BLaER1 (cell line): Measurements from ENCODE around the gene WASF2.
"Not testable (repeated sequence)": the region's sequence is repeated elsewhere in the genome, so short reads cannot be mapped to it uniquely, and the experiment has no call there.

Experiments used
- H3K27ac ChIP-seq: shearing (Covaris generic); formaldehyde crosslinking; 2 replicates; pipeline ENCODE4 v1.8.1; 2022
- H3K27me3 ChIP-seq: shearing (Covaris generic); formaldehyde crosslinking; 2 replicates; pipeline ENCODE4 v1.8.1; 2022
- H3K36me3 ChIP-seq: shearing (Covaris generic); formaldehyde crosslinking; 2 replicates; pipeline ENCODE4 v1.8.1; 2022
- H3K4me1 ChIP-seq: shearing (Covaris generic); formaldehyde crosslinking; 2 replicates; pipeline ENCODE4 v1.8.1; 2022
- H3K4me2 ChIP-seq: shearing (Covaris generic); formaldehyde crosslinking; 2 replicates; pipeline ENCODE4 v1.8.1; 2022
- H3K4me3 ChIP-seq: shearing (Covaris generic); formaldehyde crosslinking; 2 replicates; pipeline ENCODE4 v1.8.1; 2022
- H3K9ac ChIP-seq: shearing (Covaris generic); formaldehyde crosslinking; 2 replicates; pipeline ENCODE4 v1.8.1; 2022
- H3K9me3 ChIP-seq: shearing (Covaris generic); formaldehyde crosslinking; 2 replicates; pipeline ENCODE4 v1.8.1; 2022
- H4K20me1 ChIP-seq: shearing (Covaris generic); formaldehyde crosslinking; 2 replicates; pipeline ENCODE4 v1.8.1; 2022
- Cebpa-rat ChIP-seq: shearing (Covaris generic); IDR thresholded peaks from 2 replicates; pipeline ENCODE4 v1.8.1; 2022

The WASF2 gene

GRCh38 chr1:27513528-27513927, 23.6 kb upstream of the WASF2 start:
- H4K20me1 ChIP-seq = no peaks in the 10 kb centered on the region
- peak overlapping the region; percentile 76 for H3K27ac ChIP-seq
- H3K9me3 ChIP-seq = no peaks in the 10 kb centered on the region
- no peak overlapping the region for H3K9ac ChIP-seq
- H3K27me3 ChIP-seq = no peaks in the 10 kb centered on the region
- H3K4me3 ChIP-seq = no peak overlapping the region
- no peak for TF ChIP-seq Cebpa-rat
- no peaks in the 10 kb centered on the region for H3K36me3 ChIP-seq
- peak overlapping the region; percentile 76 for H3K4me2 ChIP-seq
- peaks cover 32% of the 10 kb centered on the region for H3K4me1 ChIP-seq

- Histone ChIP-seq H3K9me3 (no peaks in the 10 kb centered on the region), H3K27me3 (no peaks in the 10 kb centered on the region), H3K4me2 (peak overlapping the region; percentile 5; the same call in 1 of the 2 replicates), H3K36me3 (no peaks in the 10 kb centered on the region), H3K27ac (no peak overlapping the region), H3K4me3 (no peak overlapping the region), H3K9ac (no peak overlapping the region), H4K20me1 (no peaks in the 10 kb centered on the region), H3K4me1 (peaks cover 28% of the 10 kb centered on the region)
- no peak for TF ChIP-seq Cebpa-rat
Measured at GRCh38 chr1:27509127-27510080, 19.4 kb upstream of the WASF2 start.

GRCh38 chr1:27507960-27508665, 18.1 kb upstream of the WASF2 start:
- Histone ChIP-seq H3K27me3 (no peaks in the 10 kb centered on the region), H4K20me1 (no peaks in the 10 kb centered on the region), H3K9me3 (no peaks in the 10 kb centered on the region), H3K27ac (no peak overlapping the region), H3K4me1 (peaks cover 20% of the 10 kb centered on the region), H3K4me3 (no peak overlapping the region), H3K4me2 (no peak overlapping the region), H3K36me3 (no peaks in the 10 kb centered on the region), H3K9ac (no peak overlapping the region)
- no peak for TF ChIP-seq Cebpa-rat

- no peak for TF ChIP-seq Cebpa-rat
- Histone ChIP-seq H3K27ac (no peak overlapping the region), H3K9ac (no peak overlapping the region), H3K27me3 (no peaks in the 10 kb centered on the region), H3K4me1 (peaks cover 12% of the 10 kb centered on the region; the same call in 1 of the 2 replicates), H4K20me1 (no peaks in the 10 kb centered on the region), H3K9me3 (no peaks in the 10 kb centered on the region), H3K4me2 (no peak overlapping the region), H3K4me3 (no peak overlapping the region), H3K36me3 (no peaks in the 10 kb centered on the region)
Measured at GRCh38 chr1:27506703-27507102, 16.7 kb upstream of the WASF2 start.

- H3K27me3 ChIP-seq = no peaks in the 10 kb centered on the region
- no peak overlapping the region for H3K9ac ChIP-seq
- no peak for TF ChIP-seq Cebpa-rat
- no peaks in the 10 kb centered on the region for H4K20me1 ChIP-seq
- H3K4me3 ChIP-seq = no peak overlapping the region
- no peak overlapping the region for H3K27ac ChIP-seq
- no peak overlapping the region for H3K4me2 ChIP-seq
- no peaks in the 10 kb centered on the region for H3K9me3 ChIP-seq
- H3K36me3 ChIP-seq = no peaks in the 10 kb centered on the region
- H3K4me1 ChIP-seq = peaks cover 14% of the 10 kb centered on the region
Measured at GRCh38 chr1:27505420-27505680, 15.4 kb upstream of the WASF2 start.

GRCh38 chr1:27504588-27505419, 14.8 kb upstream of the WASF2 start:
- no peak overlapping the region for H3K9ac ChIP-seq
- no peak overlapping the region for H3K4me3 ChIP-seq
- no peaks in the 10 kb centered on the region for H4K20me1 ChIP-seq
- no peaks in the 10 kb centered on the region for H3K27me3 ChIP-seq
- no peaks in the 10 kb centered on the region for H3K9me3 ChIP-seq
- TF ChIP-seq Cebpa-rat = no peak
- no peak overlapping the region for H3K27ac ChIP-seq
- no peaks in the 10 kb centered on the region for H3K36me3 ChIP-seq
- peaks cover 19% of the 10 kb centered on the region for H3K4me1 ChIP-seq
- H3K4me2 ChIP-seq = no peak overlapping the region

GRCh38 chr1:27503844-27504587, 14.0 kb upstream of the WASF2 start:
- H3K36me3 ChIP-seq = no peaks in the 10 kb centered on the region
- H3K4me3 ChIP-seq = no peak overlapping the region
- no peak overlapping the region for H3K4me2 ChIP-seq
- peaks cover 16% of the 10 kb centered on the region for H3K4me1 ChIP-seq
- H4K20me1 ChIP-seq = no peaks in the 10 kb centered on the region
- TF ChIP-seq Cebpa-rat = no peak
- H3K9ac ChIP-seq = 0 out of 2 replicates have a peak overlapping the region, but pooled peaks have one; percentile 29
- H3K27ac ChIP-seq = 0 out of 2 replicates have a peak overlapping the region, but pooled peaks have one; percentile 46
- no peaks in the 10 kb centered on the region for H3K27me3 ChIP-seq
- H3K9me3 ChIP-seq = no peaks in the 10 kb centered on the region

- Histone ChIP-seq H4K20me1 (no peaks in the 10 kb centered on the region), H3K4me1 (peaks cover 16% of the 10 kb centered on the region), H3K9me3 (no peaks in the 10 kb centered on the region), H3K36me3 (no peaks in the 10 kb centered on the region), H3K27ac (no peak overlapping the region), H3K27me3 (no peaks in the 10 kb centered on the region), H3K9ac (no peak overlapping the region), H3K4me3 (no peak overlapping the region), H3K4me2 (no peak overlapping the region)
- TF ChIP-seq Cebpa-rat = no peak
Measured at GRCh38 chr1:27503033-27503432, 13.1 kb upstream of the WASF2 start.

- H3K9me3 ChIP-seq, H3K4me3 ChIP-seq, H3K27me3 ChIP-seq, H3K36me3 ChIP-seq, H3K4me2 ChIP-seq, H3K27ac ChIP-seq, H3K9ac ChIP-seq, H4K20me1 ChIP-seq: not testable (repeated sequence)
- H3K4me1 ChIP-seq = peaks cover 31% of the 10 kb centered on the region
Measured at GRCh38 chr1:27501159-27501558, 11.2 kb upstream of the WASF2 start.
